NK-92 treated with Interleukin-12 subunit alpha and Interleukin-12 subunit beta, amount 100 ng/mL, for 24 hours (cell line): ENCODE results near the gene RNF8.
"Not testable (repeated sequence)": the region's sequence is repeated elsewhere in the genome, so short reads cannot be mapped to it uniquely, and the experiment has no call there.

Experiments used
- DNase-seq: peaks from one replicate; lab custom pipeline; 2025; lab: John Stamatoyannopoulos, UW

The RNF8 gene

GRCh38 chr6:37399795-37400490 lies 46.2 kb downstream of the RNF8 start:
- no peak for DNase-seq

- not testable (repeated sequence) for DNase-seq
Measured at GRCh38 chr6:37401658-37402057, 47.9 kb downstream of the RNF8 start.

GRCh38 chr6:37406726-37407341 lies 53.1 kb downstream of the RNF8 start:
- DNase-seq, result no peak

GRCh38 chr6:37407948-37408347 lies 54.2 kb downstream of the RNF8 start:
- no peak for DNase-seq

- no peak for DNase-seq
Measured at GRCh38 chr6:37409501-37409900, 55.7 kb downstream of the RNF8 start.

- DNase-seq, result no peak
Measured at GRCh38 chr6:37417393-37417792, 63.6 kb downstream of the RNF8 start.

- DNase-seq, result no peak
Measured at GRCh38 chr6:37418722-37419121, 64.9 kb downstream of the RNF8 start.

GRCh38 chr6:37426058-37426944 lies 72.5 kb downstream of the RNF8 start:
- no peak for DNase-seq

GRCh38 chr6:37426945-37427510 lies 73.2 kb downstream of the RNF8 start:
- DNase-seq, result no peak

GRCh38 chr6:37429352-37429750 lies 75.6 kb downstream of the RNF8 start:
- DNase-seq, result no peak

GRCh38 chr6:37432590-37432915 lies 78.8 kb downstream of the RNF8 start:
- DNase-seq, result no peak

GRCh38 chr6:37432916-37433656 lies 79.3 kb downstream of the RNF8 start, which contains the start of gene CMTR1:
Gene CMTR1, plus strand, starts transcription at chr6:37433221. Its CDS starts 2,409 bp downstream, at chr6:37435630.
- peak; percentile 96 for DNase-seq

GRCh38 chr6:37433657-37434271 lies 80.0 kb downstream of the RNF8 start:
- no peak for DNase-seq

GRCh38 chr6:37435373-37435772 lies 81.6 kb downstream of the RNF8 start:
- DNase-seq, result no peak

- DNase-seq, result no peak
Measured at GRCh38 chr6:37435816-37436215, 82.0 kb downstream of the RNF8 start.

GRCh38 chr6:37438930-37439329 lies 85.1 kb downstream of the RNF8 start:
- no peak for DNase-seq

- no peak for DNase-seq
Measured at GRCh38 chr6:37441651-37442050, 87.9 kb downstream of the RNF8 start.

- no peak for DNase-seq
Measured at GRCh38 chr6:37442416-37443215, 88.8 kb downstream of the RNF8 start.

- not testable (repeated sequence) for DNase-seq
Measured at GRCh38 chr6:37443216-37443542, 89.4 kb downstream of the RNF8 start.
